ENCODE data around the gene BORA. TPM values are rescaled to one million over a fixed set of nuclear protein-coding genes. Genes with fewer than 3 reads are reported as not detected.
"Not testable (repeated sequence)": the region's sequence is repeated elsewhere in the genome, so short reads cannot be mapped to it uniquely, and the experiment has no call there.

The BORA gene
- 10 to 100 TPM; 19.9 to 24.2 TPM for total RNA-seq

DNA sequence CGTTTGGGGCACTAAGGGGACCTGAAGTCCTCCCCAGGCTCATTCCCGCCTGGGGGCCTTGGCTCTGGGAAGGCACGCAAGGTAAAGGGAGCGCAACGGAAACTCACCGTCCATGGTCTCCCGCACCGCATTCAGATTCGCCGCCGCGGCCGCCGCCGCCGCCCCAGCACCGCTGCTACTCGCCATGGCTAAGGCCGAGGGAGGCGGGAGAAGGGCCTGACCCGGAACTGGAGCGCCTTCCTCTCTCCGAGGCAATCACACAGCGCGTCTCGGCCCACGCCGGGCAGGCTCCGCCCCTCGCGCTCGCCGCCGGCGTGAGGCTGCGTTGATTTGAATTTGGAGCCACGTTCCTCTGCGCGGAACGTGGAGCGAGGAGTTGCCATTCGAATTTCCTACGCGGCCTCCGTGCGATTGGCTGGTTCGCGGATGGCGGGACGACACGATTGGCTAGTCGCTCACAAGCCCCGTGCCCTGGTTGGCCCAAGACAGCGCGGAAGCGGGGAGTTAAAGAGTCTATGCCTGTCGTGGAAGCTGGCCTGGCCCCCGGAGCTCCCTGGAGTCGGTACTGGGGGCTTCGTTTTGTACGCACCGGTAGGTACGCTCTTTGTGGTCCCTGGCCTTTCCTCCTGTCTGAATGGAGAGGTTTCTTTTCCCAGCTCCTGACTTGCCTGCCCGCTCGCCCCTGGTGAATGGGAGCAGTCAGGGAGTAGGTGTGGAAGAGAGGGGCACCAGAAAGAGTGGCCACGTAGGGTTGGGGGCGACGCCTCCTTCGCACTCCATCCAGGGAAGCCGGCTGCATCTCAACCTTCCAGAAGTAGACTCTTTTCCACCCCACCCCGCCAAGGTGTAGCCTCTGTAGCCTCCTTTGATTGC, at the start of gene BORA, which contains the start of gene MZT1:
Gene BORA (plus strand): TSS at position 507 of the 873 bp plus-strand sequence. CDS start 1,018 bp downstream, outside the sequence.
Gene MZT1 (minus strand): TSS at position 213 of the 873 bp plus-strand sequence. CDS start 27 bp downstream, at position 186.
- peak within 1 kb of the TSS; percentile 98 for H3K4me3 Mint-ChIP-seq
- H3K9me3 Mint-ChIP-seq, result no peaks in the 10 kb centered on the region
- peaks cover 43% of the 10 kb centered on the region for H3K36me3 Mint-ChIP-seq
- no peaks in the 10 kb centered on the region for H3K27me3 Mint-ChIP-seq
- peak; percentile 95 for ATAC-seq (ENCODE audit: low read depth)
- peak within 1 kb of the TSS; percentile 95 for H3K27ac Mint-ChIP-seq
- DNase-seq, result peak; percentile 94
- POLR2A ChIA-PET, result interaction anchor here (0.5 to 1.5 kb wide), 4 partner anchors 16 to 54 kb away, joined by 3 to 6 read pairs (median 4); partner anchors contain the start of gene DIS3
- H3K4me1 Mint-ChIP-seq, result peaks cover 48% of the 10 kb centered on the region

DNA sequence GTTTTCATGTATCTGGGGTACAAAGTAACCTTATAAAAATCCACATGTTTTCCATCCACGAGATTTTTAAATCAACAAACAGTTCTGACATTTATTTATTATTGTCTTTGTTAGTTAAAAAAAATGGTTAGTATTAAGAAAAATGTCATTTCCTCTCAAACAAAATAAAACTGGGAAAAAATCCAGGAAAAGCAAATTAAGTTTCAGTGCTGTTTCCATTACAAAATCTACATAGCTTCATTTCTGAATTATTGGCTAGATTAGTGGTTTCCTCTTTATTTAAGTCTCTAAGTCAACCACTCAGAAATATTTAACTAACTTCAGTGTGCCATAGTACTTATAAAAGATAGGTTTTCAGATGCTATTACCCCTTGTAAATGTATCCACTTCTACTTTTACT, 49.4 kb upstream of the BORA start:
- H3K36me3 Mint-ChIP-seq, result no peaks in the 10 kb centered on the region
- no peaks in the 10 kb centered on the region for H3K4me1 Mint-ChIP-seq
- no peaks in the 10 kb centered on the region for H3K9me3 Mint-ChIP-seq
- peaks cover 4% of the 10 kb centered on the region for H3K27me3 Mint-ChIP-seq
- DNase-seq (no peak), ATAC-seq (ENCODE audit: low read depth) (no peak)
- no peak overlapping the region for H3K27ac Mint-ChIP-seq
- H3K4me3 Mint-ChIP-seq, result no peak overlapping the region
- POLR2A ChIA-PET, result no interaction called here

DNA sequence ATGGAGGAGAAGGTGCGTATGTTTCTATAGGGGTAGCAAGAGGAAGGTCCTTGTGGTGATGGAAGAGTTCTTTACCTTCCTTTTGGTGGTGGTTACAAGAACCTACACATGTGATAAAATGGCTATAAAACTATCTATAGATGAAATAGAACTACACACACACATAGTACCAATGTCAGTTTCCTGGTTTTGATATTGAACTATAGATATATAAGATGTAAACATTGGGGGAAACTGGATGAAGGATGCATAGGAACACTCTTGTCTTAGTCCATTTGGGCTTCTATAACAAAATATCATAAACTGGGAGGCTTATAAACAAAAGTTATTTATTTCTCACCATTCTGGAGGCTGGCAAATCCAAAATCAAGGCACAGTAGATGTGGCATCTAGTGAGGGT, 47.4 kb upstream of the BORA start:
- peaks cover 9% of the 10 kb centered on the region for H3K27me3 Mint-ChIP-seq
- POLR2A ChIA-PET, result no interaction called here
- no peak overlapping the region for H3K4me3 Mint-ChIP-seq
- H3K36me3 Mint-ChIP-seq, result no peaks in the 10 kb centered on the region
- no peaks in the 10 kb centered on the region for H3K4me1 Mint-ChIP-seq
- DNase-seq, result no peak
- H3K9me3 Mint-ChIP-seq, result no peaks in the 10 kb centered on the region
- ATAC-seq (ENCODE audit: low read depth), result no peak
- H3K27ac Mint-ChIP-seq, result no peak overlapping the region

DNA sequence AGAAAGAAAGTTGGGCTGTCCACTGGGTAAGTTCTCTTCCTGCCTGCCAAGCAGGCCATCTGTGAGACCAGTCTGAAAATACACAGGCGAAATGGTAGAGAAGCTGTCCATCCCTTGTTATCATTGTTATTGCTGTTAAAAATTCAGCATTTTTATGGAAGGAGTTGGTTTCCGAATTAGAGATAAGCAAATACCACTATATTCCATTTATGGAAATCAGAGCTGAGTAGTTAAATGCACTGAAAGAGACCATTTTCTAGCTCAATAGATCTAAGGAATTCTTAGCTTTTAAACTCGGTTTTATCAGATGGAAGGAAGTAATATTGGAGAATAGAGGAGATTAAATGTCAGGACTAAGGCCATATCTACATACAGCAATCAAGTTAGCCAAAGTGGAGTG, 41.0 kb upstream of the BORA start:
- Mint-ChIP-seq H3K27me3 (peaks cover 9% of the 10 kb centered on the region), H3K36me3 (no peaks in the 10 kb centered on the region), H3K4me1 (no peaks in the 10 kb centered on the region), H3K4me3 (no peak overlapping the region), H3K9me3 (peaks cover 1% of the 10 kb centered on the region), H3K27ac (no peak overlapping the region)
- DNase-seq (no peak), ATAC-seq (ENCODE audit: low read depth) (no peak)
- POLR2A ChIA-PET, result no interaction called here

DNA sequence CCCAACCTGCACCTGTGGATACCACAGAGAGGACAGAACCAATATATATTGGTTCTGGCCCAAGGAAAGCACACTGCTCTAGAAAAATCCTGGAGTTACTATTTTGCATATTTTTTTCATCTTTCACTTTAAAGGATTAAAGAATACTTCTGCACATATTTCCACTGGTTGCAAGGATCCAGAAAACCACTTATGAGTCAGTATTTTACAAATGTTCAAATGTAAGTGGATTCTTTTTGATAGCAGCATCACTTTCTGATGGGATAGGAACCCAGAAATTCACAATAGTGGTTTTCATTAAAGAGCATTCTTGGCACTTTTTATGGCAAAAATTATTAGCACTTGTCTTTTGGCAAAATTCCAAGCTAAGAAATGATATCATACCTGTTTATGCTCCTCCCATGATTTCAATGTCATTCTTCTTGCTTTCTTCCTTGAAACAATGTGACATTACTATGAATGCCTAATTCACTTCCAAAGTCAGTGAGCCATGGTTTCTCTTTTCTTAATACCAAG, 38.5 kb upstream of the BORA start:
- peaks cover 1% of the 10 kb centered on the region for H3K9me3 Mint-ChIP-seq
- H3K27ac Mint-ChIP-seq, result no peak overlapping the region
- POLR2A ChIA-PET, result no interaction called here
- H3K36me3 Mint-ChIP-seq, result no peaks in the 10 kb centered on the region
- H3K27me3 Mint-ChIP-seq, result peaks cover 7% of the 10 kb centered on the region
- no peak for ATAC-seq (ENCODE audit: low read depth)
- H3K4me3 Mint-ChIP-seq, result no peak overlapping the region
- DNase-seq, result no peak
- no peaks in the 10 kb centered on the region for H3K4me1 Mint-ChIP-seq

DNA sequence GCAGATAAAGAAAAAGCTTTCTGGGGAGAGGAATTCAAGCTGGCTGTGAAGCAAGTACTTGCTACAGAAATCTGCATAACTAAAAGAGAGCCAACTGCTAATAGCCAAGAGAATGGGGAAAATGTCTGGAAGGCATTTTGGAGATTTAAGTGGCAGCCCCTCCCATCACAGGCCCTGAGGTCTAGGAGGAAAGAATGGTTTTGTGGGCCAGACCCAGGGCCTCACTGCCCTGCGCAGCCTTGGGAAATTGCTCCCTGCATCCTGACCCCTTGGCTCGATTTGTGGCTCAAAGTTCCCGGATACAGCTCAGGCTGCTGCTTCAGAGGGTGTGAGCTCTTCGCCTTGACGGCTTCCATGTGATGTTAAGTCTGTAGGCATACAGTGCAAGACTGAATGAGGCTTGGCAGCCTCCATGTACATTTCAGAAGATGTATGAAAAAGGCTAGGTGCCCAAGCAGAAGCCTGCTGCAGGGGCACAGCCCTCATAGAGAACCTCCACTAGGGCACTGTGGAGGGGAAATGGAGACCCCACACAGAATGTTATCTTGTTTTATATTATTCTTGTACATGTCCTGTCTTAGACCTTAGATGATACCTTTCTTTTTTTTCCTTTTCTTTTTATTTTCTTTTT, 34.7 kb upstream of the BORA start:
- POLR2A ChIA-PET, result interaction anchor here (0.7 kb wide), 1 partner anchor 745 kb away, joined by 3 read pairs; no protein-coding TSS in a partner anchor
- Mint-ChIP-seq H3K36me3 (no peaks in the 10 kb centered on the region), H3K27ac (no peak overlapping the region), H3K4me3 (no peak overlapping the region), H3K27me3 (peaks cover 6% of the 10 kb centered on the region), H3K4me1 (no peaks in the 10 kb centered on the region), H3K9me3 (peaks cover 1% of the 10 kb centered on the region)
- ATAC-seq (ENCODE audit: low read depth) (no peak), DNase-seq (no peak)

DNA sequence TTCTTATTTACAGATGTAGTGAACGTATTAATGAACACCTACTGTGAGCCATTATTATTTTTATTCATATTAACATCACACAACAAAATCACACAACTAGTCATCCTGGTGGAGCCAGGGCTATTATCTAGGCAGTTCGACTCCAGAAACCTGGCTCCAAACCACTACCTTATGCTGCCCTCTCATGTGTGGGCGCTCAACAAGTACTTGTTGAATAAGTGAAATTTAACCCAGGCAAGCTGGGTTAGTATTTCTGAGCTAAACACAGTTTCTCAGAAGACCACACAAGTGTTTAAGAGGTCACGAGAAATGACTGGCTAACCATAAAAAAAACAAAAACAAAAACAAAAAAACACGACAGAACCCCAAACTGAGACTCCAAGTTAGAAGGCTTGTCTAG, 33.9 kb upstream of the BORA start:
- Mint-ChIP-seq H3K4me3 (no peak overlapping the region), H3K27ac (no peak overlapping the region), H3K4me1 (no peaks in the 10 kb centered on the region), H3K27me3 (peaks cover 8% of the 10 kb centered on the region), H3K36me3 (no peaks in the 10 kb centered on the region), H3K9me3 (peaks cover 1% of the 10 kb centered on the region)
- POLR2A ChIA-PET, result interaction anchor here (0.7 kb wide), 1 partner anchor 746 kb away, joined by 3 read pairs; no protein-coding TSS in a partner anchor
- DNase-seq, result no peak
- no peak for ATAC-seq (ENCODE audit: low read depth)

DNA sequence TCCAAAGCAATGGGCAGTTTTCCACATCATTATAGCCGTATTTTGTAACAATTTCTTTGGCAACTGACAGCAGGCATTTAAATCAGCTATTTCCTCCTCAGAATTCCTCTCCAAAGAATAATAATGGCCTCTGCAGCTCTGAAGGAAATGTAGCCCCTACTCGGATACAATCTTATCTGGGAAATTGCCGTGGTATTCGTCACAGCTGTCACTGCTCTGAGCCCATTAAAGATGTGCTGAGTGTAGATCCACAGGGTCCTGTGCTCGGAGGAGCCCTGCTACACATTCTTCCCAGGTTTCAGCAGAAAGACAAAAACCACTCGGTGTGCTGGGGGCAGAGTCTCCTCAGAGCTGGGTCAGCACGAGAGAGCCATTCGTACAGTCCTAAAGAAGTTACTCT, 33.4 kb upstream of the BORA start:
- no peak for DNase-seq
- Mint-ChIP-seq H3K27ac (no peak overlapping the region), H3K27me3 (peaks cover 8% of the 10 kb centered on the region), H3K4me3 (no peak overlapping the region), H3K9me3 (peaks cover 1% of the 10 kb centered on the region), H3K36me3 (no peaks in the 10 kb centered on the region), H3K4me1 (no peaks in the 10 kb centered on the region)
- ATAC-seq (ENCODE audit: low read depth), result no peak
- POLR2A ChIA-PET, result no interaction called here

DNA sequence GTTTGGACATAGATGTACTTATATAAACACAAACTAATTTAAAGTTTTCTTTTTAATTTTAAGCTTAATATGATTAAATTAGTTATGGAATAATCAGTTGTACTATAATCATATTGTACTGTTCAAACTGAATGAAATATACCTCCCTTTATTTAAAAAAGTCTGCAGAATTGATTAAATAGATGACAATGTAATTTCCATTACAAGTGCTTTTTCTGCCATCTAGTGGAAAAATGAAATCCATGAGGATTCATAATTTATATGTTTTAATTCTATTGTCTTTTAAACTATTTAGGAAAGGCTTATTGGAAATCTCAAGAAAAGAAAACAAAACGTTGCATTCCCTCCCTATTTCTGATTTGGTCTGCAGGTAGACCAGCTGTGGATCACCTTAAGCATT, 31.1 kb upstream of the BORA start:
- Mint-ChIP-seq H3K4me3 (no peak overlapping the region), H3K27ac (no peak overlapping the region), H3K27me3 (peaks cover 9% of the 10 kb centered on the region), H3K36me3 (no peaks in the 10 kb centered on the region), H3K4me1 (no peaks in the 10 kb centered on the region), H3K9me3 (no peaks in the 10 kb centered on the region)
- no peak for DNase-seq
- no peak for ATAC-seq (ENCODE audit: low read depth)
- POLR2A ChIA-PET, result no interaction called here

DNA sequence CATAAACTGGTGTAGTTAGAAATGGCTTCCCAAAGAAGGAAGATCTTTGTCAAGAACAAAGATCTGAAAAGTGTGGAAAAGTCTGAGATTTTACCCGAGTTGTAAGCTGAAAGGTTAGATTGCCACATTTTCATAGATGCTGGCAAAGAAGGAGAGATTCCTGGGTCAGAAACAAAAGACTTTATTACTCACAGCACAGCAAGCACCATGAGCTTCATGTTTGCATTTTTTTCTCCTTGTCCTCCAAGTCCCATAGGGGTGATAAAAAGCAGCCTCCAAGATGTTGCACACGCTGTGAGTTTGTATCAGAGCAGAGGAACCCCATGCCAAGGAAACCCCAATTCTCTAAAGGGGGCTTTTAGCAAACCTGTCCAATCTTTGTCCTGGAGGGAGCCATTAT, 29.6 kb upstream of the BORA start:
- no peak for DNase-seq
- H3K27me3 Mint-ChIP-seq, result peaks cover 9% of the 10 kb centered on the region

DNA sequence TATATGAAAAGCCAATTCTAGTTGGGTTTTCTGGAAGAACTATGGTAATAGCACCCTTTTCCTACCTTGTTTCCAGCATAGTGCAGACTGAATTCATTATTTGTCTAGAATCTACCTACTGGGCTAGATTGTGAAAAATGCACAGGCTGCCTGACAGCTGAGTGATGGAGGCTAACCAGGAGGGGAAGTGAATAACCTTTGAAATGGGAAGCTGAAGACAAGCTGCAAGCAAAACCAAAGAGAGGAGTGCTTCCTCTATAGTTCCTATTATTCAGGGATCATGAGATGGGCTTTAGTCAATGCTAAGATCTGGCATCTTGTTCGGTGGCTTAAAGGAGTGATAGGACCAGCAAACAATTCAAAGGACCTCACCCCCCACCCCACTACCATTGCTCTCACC, 27.2 kb upstream of the BORA start:
- Mint-ChIP-seq H3K36me3 (peaks cover 3% of the 10 kb centered on the region), H3K4me1 (no peaks in the 10 kb centered on the region), H3K4me3 (no peak overlapping the region), H3K9me3 (peaks cover under 1% of the 10 kb centered on the region), H3K27ac (no peak overlapping the region), H3K27me3 (peaks cover 7% of the 10 kb centered on the region)
- POLR2A ChIA-PET, result no interaction called here
- ATAC-seq (ENCODE audit: low read depth), result no peak
- no peak for DNase-seq

More for the DNA sequence above, 29.6 kb upstream of the BORA start:
- POLR2A ChIA-PET, result no interaction called here
- Mint-ChIP-seq H3K4me3 (no peak overlapping the region), H3K27ac (no peak overlapping the region), H3K9me3 (no peaks in the 10 kb centered on the region), H3K4me1 (no peaks in the 10 kb centered on the region), H3K36me3 (no peaks in the 10 kb centered on the region)
- no peak for ATAC-seq (ENCODE audit: low read depth)

DNA sequence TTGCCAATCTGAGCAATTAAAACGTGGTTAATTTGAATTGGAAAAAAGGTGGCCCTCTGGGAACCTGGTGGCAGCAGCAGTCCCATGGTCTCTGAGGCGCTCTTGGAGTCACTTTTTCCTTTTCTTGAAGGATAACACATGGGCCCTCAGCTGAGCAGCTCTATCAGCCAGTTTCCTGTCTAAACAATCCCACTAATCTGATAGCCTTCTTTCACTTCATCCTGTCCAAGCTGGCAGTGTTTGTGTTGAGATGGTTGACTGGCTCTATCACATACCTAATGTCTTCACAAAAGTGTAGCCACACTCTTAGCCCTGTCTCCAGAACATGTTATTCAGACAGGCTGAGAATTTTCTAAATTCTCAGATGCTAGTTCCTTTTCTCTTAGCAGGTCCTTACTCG, 10.9 kb upstream of the BORA start:
- H3K4me1 Mint-ChIP-seq, result peaks cover 9% of the 10 kb centered on the region
- H3K27me3 Mint-ChIP-seq, result no peaks in the 10 kb centered on the region
- no peak overlapping the region for H3K4me3 Mint-ChIP-seq
- POLR2A ChIA-PET, result no interaction called here
- peaks cover 2% of the 10 kb centered on the region for H3K9me3 Mint-ChIP-seq
- ATAC-seq (ENCODE audit: low read depth) (no peak), DNase-seq (no peak)
- no peak overlapping the region for H3K27ac Mint-ChIP-seq
- H3K36me3 Mint-ChIP-seq, result peaks cover 81% of the 10 kb centered on the region

DNA sequence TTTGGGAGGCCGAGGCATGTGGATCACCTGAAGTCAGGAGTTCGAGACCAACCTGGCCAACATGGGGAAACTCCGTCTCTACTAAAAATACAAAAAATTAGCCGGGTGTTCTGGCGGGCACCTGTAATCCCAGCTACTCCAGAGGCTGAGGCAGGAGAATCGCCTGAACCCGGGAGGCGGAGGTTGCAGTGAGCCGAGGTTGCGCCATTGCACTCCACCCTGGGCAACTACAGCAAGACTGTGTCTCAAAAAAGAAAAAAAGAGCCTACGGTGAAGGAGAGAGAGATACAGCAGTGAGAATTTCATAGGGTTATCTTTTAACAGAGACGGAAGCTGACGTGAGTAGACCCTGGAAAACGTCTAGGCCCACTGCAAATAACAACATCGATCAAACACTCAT, 1.5 kb upstream of the BORA start:
- H3K36me3 Mint-ChIP-seq, result peaks cover 40% of the 10 kb centered on the region
- POLR2A ChIA-PET; DNase-seq; ATAC-seq (ENCODE audit: low read depth); H3K9me3 Mint-ChIP-seq; H3K27me3 Mint-ChIP-seq: not testable (repeated sequence)
- H3K4me3 Mint-ChIP-seq, result peak overlapping the region; percentile 98
- H3K27ac Mint-ChIP-seq, result peak overlapping the region; percentile 95
- peaks cover 48% of the 10 kb centered on the region for H3K4me1 Mint-ChIP-seq
